Loucy (cell line): ENCODE data around the gene GDPD5.

Experiments used
- H2AFZ ChIP-seq: fragments of 200-600 bp; sonication (generic); 2 replicates; pipeline ENCODE4 v1.6.0; 2016; ENCODE audit warnings: antibody characterized with exemption, mild to moderate bottlenecking, low read length, moderate library complexity
- H3F3A ChIP-seq: fragments of 200-600 bp; 2 replicates; pipeline ENCODE4 v1.6.0; 2016; ENCODE audit warnings: antibody characterized with exemption, low read depth, mild to moderate bottlenecking
- H3K27me3 ChIP-seq: fragments of 200-600 bp; sonication (generic); 2 replicates; pipeline ENCODE4 v1.6.1; 2014; ENCODE audit warnings: low read length, mild to moderate bottlenecking; ENCODE audit not compliant: insufficient read depth, poor library complexity, severe bottlenecking
- H3K36me3 ChIP-seq: fragments of 200-600 bp; sonication (generic); 2 replicates; pipeline ENCODE4 v1.6.1; 2016; ENCODE audit warnings: low read length; ENCODE audit not compliant: insufficient read depth
- H3K4me1 ChIP-seq: fragments of 200-600 bp; sonication (generic); 2 replicates; pipeline ENCODE4 v1.5.1; 2014; ENCODE audit warnings: low read length, mild to moderate bottlenecking; ENCODE audit not compliant: insufficient read depth, poor library complexity, severe bottlenecking
- H3K4me2 ChIP-seq: fragments of 200-600 bp; sonication (generic); 2 replicates; pipeline ENCODE4 v1.6.0; 2014; ENCODE audit warnings: antibody characterized with exemption, low read length, low read depth, mild to moderate bottlenecking; ENCODE audit not compliant: poor library complexity, severe bottlenecking
- H3K4me3 ChIP-seq: fragments of 200-600 bp; sonication (generic); 2 replicates; pipeline ENCODE4 v1.5.1; 2014; ENCODE audit warnings: low read length, mild to moderate bottlenecking, mixed read lengths; ENCODE audit not compliant: poor library complexity, severe bottlenecking
- H3K79me2 ChIP-seq: fragments of 200-600 bp; sonication (generic); 2 replicates; pipeline ENCODE4 v1.6.1; 2014; ENCODE audit warnings: low read length; ENCODE audit not compliant: insufficient read depth
- H3K9ac ChIP-seq: fragments of 200-600 bp; sonication (generic); 2 replicates; pipeline ENCODE4 v1.6.0; 2014; ENCODE audit warnings: mild to moderate bottlenecking, low read depth, low read length, moderate library complexity; ENCODE audit not compliant: poor library complexity, severe bottlenecking
- H3K9me2 ChIP-seq: fragments of 200-600 bp; sonication (generic); replicated peaks from 2 replicates; pipeline ENCODE4 v1.6.1; 2016; ENCODE audit warnings: low read depth, low read length, mixed read lengths
- H3K9me3 ChIP-seq: fragments of 200-600 bp; sonication (generic); 2 replicates; pipeline ENCODE4 v1.6.1; 2014; ENCODE audit warnings: mild to moderate bottlenecking, antibody characterized with exemption, low read length, low read depth; ENCODE audit not compliant: insufficient read depth
- H4K20me1 ChIP-seq: fragments of 200-600 bp; sonication (generic); 2 replicates; pipeline ENCODE4 v1.6.0; 2014; ENCODE audit warnings: antibody characterized with exemption, low read length, mild to moderate bottlenecking; ENCODE audit not compliant: insufficient read depth, poor library complexity, severe bottlenecking
- CTCF ChIP-seq: fragments of 200-600 bp; sonication (generic); conservative IDR thresholded peaks from 2 replicates; pipeline ENCODE4 v1.5.1; 2014; ENCODE audit warnings: mild to moderate bottlenecking, antibody characterized with exemption, low read length
- EZH2phosphoT487 ChIP-seq: fragments of 200-600 bp; IDR thresholded peaks from 2 replicates; pipeline ENCODE4 v1.6.1; 2018; ENCODE audit warnings: antibody characterized with exemption, mild to moderate bottlenecking, moderate library complexity, borderline replicate concordance

Gene GDPD5

DNA sequence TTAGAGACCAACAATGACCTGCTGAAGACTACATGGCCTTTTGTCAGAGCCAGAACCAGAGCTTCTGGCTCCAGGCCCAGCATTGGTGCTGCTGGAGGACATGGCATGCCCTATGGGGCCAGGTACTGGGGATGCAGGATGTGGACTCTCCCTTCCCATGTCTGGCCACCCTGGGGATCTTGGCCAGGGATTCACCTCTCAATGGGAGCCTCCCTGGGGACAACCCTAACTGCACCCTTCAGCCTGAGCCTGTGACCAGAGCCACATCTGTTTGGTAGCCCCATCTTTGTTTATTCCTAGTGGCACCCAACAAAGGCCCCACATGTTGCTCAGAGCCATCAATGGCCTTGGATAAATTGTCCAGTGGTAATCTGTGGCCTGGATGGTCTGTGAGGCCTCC lies 98.6 kb downstream of the GDPD5 start:
- Histone ChIP-seq H3K4me2 (no peak overlapping the region), H3K9ac (no peak overlapping the region), H3K79me2 (no peaks in the 10 kb centered on the region), H3K36me3 (no peaks in the 10 kb centered on the region), H3K27me3 (no peaks in the 10 kb centered on the region), H3K9me3 (no peaks in the 10 kb centered on the region), H3F3A (no peaks in the 10 kb centered on the region), H4K20me1 (no peaks in the 10 kb centered on the region), H3K4me1 (no peaks in the 10 kb centered on the region), H3K4me3 (no peak overlapping the region), H2AFZ (no peak overlapping the region), H3K9me2 (no peaks in the 10 kb centered on the region)
- TF ChIP-seq CTCF, result no peak
- no peak for TF ChIP-seq EZH2phosphoT487

DNA sequence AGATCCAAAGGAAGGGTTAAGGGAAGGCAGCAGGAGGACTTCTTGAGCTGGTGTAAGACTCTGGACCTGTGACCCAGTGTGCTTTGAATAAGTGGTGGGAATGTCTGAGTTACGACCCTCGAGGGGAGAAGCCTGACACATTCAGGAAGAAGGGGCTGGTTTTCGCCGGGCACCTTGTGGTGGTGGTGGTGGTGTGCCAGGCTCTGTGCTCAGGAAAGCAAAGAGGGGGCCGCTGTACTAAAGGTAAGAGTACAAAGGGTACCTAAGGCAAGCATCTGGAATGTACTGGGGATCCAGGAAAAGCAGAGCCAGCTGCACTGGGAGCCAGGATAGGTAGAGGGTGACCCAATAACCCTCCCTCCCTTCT lies 99.0 kb downstream of the GDPD5 start:
- no peaks in the 10 kb centered on the region for H4K20me1 ChIP-seq
- no peaks in the 10 kb centered on the region for H3F3A ChIP-seq
- H3K4me1 ChIP-seq, result no peaks in the 10 kb centered on the region
- no peaks in the 10 kb centered on the region for H3K27me3 ChIP-seq
- H3K9ac ChIP-seq, result no peak overlapping the region
- no peak overlapping the region for H3K4me3 ChIP-seq
- no peak for TF ChIP-seq CTCF
- no peak for TF ChIP-seq EZH2phosphoT487
- no peaks in the 10 kb centered on the region for H3K79me2 ChIP-seq
- H3K36me3 ChIP-seq, result no peaks in the 10 kb centered on the region
- no peak overlapping the region for H3K4me2 ChIP-seq
- no peak overlapping the region for H2AFZ ChIP-seq
- H3K9me3 ChIP-seq, result no peaks in the 10 kb centered on the region
- H3K9me2 ChIP-seq, result no peaks in the 10 kb centered on the region

DNA sequence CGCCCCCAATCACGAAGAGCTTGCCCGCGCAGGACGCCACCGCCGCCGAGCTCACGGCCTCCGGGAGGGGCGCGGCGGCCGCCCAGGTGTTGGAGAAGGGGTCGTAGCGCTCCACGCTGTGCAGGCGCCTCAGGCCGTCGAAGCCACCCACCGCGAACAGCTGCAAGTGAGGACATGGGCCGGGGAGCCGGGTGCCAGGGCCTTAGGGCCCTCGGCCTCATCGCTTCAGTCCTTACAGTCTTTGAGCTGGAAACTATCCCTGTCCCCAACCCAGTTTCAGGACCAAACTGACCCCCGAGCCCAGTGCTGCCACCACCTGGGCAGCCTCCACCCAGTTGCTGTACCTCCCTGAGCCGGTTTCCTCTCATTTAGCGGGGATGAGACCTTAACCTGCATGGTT lies 100.3 kb downstream of the GDPD5 start:
- no peaks in the 10 kb centered on the region for H3K9me2 ChIP-seq
- no peaks in the 10 kb centered on the region for H4K20me1 ChIP-seq
- no peaks in the 10 kb centered on the region for H3K27me3 ChIP-seq
- H3K36me3 ChIP-seq, result no peaks in the 10 kb centered on the region
- no peaks in the 10 kb centered on the region for H3K9me3 ChIP-seq
- H3F3A ChIP-seq, result no peaks in the 10 kb centered on the region
- TF ChIP-seq CTCF (peak; percentile 52), EZH2phosphoT487 (no peak)
- H3K9ac ChIP-seq, result no peak overlapping the region
- H3K4me1 ChIP-seq, result no peaks in the 10 kb centered on the region
- H3K79me2 ChIP-seq, result no peaks in the 10 kb centered on the region
- no peak overlapping the region for H2AFZ ChIP-seq
- H3K4me2 ChIP-seq, result no peak overlapping the region
- H3K4me3 ChIP-seq, result no peak overlapping the region
